Uterus (tissue), 4 donors: ENCODE results near the gene TANGO2. TPM values are rescaled to one million over a fixed set of nuclear protein-coding genes. Genes with fewer than 3 reads are reported as not detected.

Source experiments
- DNase-seq, 2 donors: peaks; one replicate each; pipeline ENCODE4 v3.0.0-alpha.2; 2019 to 2020
- H3K27ac ChIP-seq, 2 donors: fragments of 200-600 bp; sonication (generic); 1 replicate in 1 of 2; 2 replicates in 1 of 2; pipeline ENCODE4 v1.5.1; 2016 to 2018
- H3K27me3 ChIP-seq, 2 donors: fragments of 200-600 bp; sonication (generic); one replicate each; pipeline ENCODE4 v1.5.1; 2018 to 2019; ENCODE audit warnings: control low read depth in 1 of 2
- H3K36me3 ChIP-seq, 2 donors: fragments of 200-600 bp; sonication (generic); one replicate each; pipeline ENCODE4 v1.5.1; 2019; ENCODE audit warnings: control low read depth in 1 of 2
- H3K4me1 ChIP-seq, 2 donors: fragments of 200-600 bp; sonication (generic); one replicate each; pipeline ENCODE4 v1.5.1; 2018 to 2019; ENCODE audit warnings: control low read depth in 1 of 2
- H3K4me3 ChIP-seq, 2 donors: fragments of 200-600 bp; sonication (generic); 1 replicate in 1 of 2; 2 replicates in 1 of 2; pipeline ENCODE4 v1.5.1; 2018 to 2019; ENCODE audit warnings: mild to moderate bottlenecking in 1 of 2
- H3K9me3 ChIP-seq, 2 donors: fragments of 200-600 bp; sonication (generic); one replicate each; pipeline ENCODE4 v1.5.1; 2019; ENCODE audit warnings: control low read depth in 1 of 2
- POLR2A ChIP-seq, 2 donors: fragments of 450-650 bp; IDR thresholded peaks; one replicate each; pipeline ENCODE4 v1.6.1; 2016; ENCODE audit warnings: antibody characterized with exemption in 2 of 2, mild to moderate bottlenecking in 1 of 2, moderate library complexity in 1 of 2
- intact Hi-C: fragments of 100-400 bp; cut with DNase I; formaldehyde crosslinking; loops from one replicate; pipeline ENCODE4 v1.15.1; 2023; ENCODE audit warnings: low total_unique reads
- total RNA-seq, 4 donors: library from RNA; depleted of rRNA in 3 of 4; stranded (reverse); fragments of >200 nt in 3 of 4; gene quantifications; one replicate each; pipeline versions ENCODE4 v1.1.0 to v1.2.4, GENCODE V29; 2014 to 2023
- TF ChIP-seq, protein P1 (sequence below), 4 experiments: fragments of 200-600 bp in 2 of 4; fragments of 450-650 bp in 2 of 4; sonication (generic) in 2 of 4; IDR thresholded peaks; one replicate each; pipeline ENCODE4 v1.5.1; 2016 to 2019; ENCODE audit warnings: antibody characterized with exemption in 4 of 4, mild to moderate bottlenecking in 2 of 4, moderate library complexity in 1 of 4
- donor health status: DM: yes; HTN: yes; CAD: no.

The TANGO2 gene
- total RNA-seq, 4 donors from 2014 or later: 2.8 to 25.1 (median 13.3) TPM

DNA sequence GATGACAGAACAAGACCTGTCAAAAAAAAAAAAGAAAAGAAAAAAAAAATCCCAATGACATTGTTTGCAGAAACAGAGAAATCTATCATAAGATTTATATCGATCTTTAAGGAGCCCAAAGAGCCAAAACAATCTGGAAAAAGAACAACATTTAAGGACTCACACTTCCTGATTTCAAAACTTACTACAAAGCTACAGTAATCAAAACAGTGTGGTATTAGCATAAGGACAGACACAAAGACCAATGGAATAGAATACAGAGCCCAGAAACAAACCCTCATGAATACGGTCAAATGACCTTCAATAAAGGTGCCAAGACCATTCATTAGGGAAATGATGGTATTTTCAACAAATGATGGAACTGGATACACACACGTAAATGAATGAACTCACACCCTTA is 16.4 kb upstream of the TANGO2 start:
- intact Hi-C loops: no loop called here
- no peak for TF ChIP-seq POLR2A (IDR thresholded peaks at IDR 0.05)
- TF ChIP-seq, protein P1, sequence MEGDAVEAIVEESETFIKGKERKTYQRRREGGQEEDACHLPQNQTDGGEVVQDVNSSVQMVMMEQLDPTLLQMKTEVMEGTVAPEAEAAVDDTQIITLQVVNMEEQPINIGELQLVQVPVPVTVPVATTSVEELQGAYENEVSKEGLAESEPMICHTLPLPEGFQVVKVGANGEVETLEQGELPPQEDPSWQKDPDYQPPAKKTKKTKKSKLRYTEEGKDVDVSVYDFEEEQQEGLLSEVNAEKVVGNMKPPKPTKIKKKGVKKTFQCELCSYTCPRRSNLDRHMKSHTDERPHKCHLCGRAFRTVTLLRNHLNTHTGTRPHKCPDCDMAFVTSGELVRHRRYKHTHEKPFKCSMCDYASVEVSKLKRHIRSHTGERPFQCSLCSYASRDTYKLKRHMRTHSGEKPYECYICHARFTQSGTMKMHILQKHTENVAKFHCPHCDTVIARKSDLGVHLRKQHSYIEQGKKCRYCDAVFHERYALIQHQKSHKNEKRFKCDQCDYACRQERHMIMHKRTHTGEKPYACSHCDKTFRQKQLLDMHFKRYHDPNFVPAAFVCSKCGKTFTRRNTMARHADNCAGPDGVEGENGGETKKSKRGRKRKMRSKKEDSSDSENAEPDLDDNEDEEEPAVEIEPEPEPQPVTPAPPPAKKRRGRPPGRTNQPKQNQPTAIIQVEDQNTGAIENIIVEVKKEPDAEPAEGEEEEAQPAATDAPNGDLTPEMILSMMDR (IDR thresholded peaks at IDR 0.05): no peak
- Histone ChIP-seq H3K36me3 (no peaks in the 10 kb centered on the region), H3K9me3 (peaks cover 0 to 12% of the 10 kb centered on the region in 2 donors), H3K27me3 (no peaks in the 10 kb centered on the region), H3K27ac (no peak overlapping the region), H3K4me1 (no peaks in the 10 kb centered on the region), H3K4me3 (no peak overlapping the region)
- DNase-seq: no peak

DNA sequence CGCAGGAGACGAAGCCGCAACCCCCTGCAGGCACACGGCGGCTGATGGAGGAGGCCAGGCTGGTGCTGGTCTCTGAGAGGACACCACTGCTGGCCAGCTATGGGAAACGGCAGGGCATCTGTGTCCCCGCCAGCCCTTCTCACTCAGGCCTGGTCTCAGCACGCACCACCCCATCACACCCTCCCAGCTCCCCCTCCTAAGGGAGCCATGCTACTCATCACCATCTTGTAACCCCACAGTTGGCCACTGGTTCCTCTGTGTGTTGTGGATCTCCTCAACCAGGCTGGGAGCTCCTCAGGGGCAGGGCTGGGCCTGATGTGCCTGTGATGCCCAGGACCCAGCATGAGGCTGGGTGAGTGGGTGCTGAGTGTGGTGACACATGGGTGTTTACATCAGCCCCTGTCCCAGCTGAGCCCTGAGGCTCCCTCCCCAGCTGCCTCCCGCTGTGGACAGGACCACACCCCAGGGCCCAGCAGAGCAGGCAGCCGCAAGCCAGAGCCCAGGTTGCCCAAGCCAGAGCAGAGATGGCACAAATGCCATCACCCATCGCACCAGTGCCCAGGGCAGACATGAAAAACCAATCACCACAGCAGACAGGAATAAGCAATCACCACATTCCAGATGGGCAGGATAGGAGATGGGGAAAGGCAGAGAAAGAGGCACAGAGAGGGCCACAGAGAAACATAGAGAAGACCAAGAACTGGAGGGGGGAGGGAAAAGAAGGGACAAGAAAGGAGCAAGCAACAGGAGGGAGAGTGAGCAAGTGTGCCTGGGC is 12.5 kb upstream of the TANGO2 start:
- Histone ChIP-seq H3K27me3 (no peaks in the 10 kb centered on the region), H3K27ac (no peak overlapping the region), H3K36me3 (no peaks in the 10 kb centered on the region), H3K4me1 (no peaks in the 10 kb centered on the region), H3K4me3 (no peak overlapping the region), H3K9me3 (peaks cover 0 to 10% of the 10 kb centered on the region in 2 donors)
- no peak for DNase-seq
- intact Hi-C loops: no loop called here
- TF ChIP-seq, protein P1 (IDR thresholded peaks at IDR 0.05): no peak
- no peak for TF ChIP-seq POLR2A (IDR thresholded peaks at IDR 0.05)

DNA sequence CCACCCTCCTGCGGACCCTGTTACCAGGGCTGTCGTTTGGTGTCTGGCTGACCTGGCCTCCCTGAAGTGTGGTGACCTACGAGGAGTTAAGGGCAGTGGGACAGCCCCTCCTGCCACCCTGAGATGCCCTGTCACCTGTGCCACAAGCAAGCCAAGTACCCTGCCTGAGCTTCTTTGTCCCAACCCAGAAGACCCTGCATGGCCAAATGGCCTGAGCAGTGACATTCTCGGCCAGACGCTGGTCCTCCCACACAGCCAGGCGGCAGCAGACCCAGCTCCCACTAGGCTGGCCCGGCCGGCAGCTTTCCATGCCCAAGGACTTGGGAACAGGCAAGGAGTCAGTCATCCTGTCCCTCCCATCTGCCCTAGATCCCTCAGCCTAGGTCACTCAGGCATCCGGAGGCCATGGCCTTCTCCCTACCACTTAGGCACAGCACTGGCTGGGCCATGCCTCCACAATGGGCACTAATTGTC is 11.9 kb upstream of the TANGO2 start:
- no peak for DNase-seq
- intact Hi-C loops: no loop called here

DNA sequence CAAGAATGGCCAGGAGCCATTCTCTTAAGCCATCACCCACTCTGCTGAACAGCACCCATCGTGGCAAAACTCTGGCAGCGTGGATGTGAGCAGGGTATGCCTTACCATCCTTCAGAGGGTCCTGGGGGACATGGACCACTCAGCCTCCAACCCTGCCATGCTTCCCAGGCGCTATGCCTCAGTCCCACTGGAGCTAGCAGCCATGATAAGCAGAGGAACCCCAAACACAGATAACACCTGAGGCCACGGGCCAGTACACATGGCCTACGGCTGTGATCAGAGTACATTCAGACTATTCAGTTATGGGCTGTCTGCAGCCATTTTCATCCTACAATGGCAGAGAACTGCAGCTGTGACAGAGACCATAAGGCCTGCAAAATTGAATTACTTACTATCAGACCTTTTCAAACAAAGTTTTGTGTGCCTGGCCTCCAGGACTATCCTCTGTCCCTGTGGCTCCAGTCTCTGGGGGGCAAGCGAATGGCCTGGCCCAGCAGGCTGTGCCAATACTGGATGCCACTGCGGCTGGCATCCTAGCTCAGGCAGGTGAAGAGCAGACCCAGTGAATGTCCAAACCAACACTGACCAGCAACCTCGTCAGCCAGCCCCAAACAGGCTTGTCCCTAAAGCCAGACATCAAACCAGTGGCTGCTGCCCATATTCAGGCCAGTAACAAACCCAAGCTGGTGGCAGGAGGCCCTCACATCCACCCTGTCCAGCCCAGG is 11.2 kb upstream of the TANGO2 start:
- Histone ChIP-seq H3K27me3 (no peaks in the 10 kb centered on the region), H3K4me1 (no peaks in the 10 kb centered on the region), H3K36me3 (no peaks in the 10 kb centered on the region), H3K27ac (no peak overlapping the region), H3K9me3 (no peaks in the 10 kb centered on the region), H3K4me3 (no peak overlapping the region)
- DNase-seq: no peak
- intact Hi-C loops: loop anchor here (5.0 kb wide), 1 partner anchor 37 kb away; no protein-coding TSS in a partner anchor
- TF ChIP-seq POLR2A (IDR thresholded peaks at IDR 0.05): no peak
- TF ChIP-seq, protein P1 (IDR thresholded peaks at IDR 0.05): no peak

More for the DNA sequence above, 11.9 kb upstream of the TANGO2 start:
- H3K4me3 ChIP-seq: no peak overlapping the region
- no peaks in the 10 kb centered on the region for H3K36me3 ChIP-seq
- no peaks in the 10 kb centered on the region for H3K27me3 ChIP-seq
- H3K27ac ChIP-seq: no peak overlapping the region
- H3K9me3 ChIP-seq: peaks cover 0 to 6% of the 10 kb centered on the region in 2 donors
- no peaks in the 10 kb centered on the region for H3K4me1 ChIP-seq
- TF ChIP-seq, protein P1 (IDR thresholded peaks at IDR 0.05): no peak
- no peak for TF ChIP-seq POLR2A (IDR thresholded peaks at IDR 0.05)
